ENCODE results near the gene PLXNA2.

GRCh38 chr1:208252836-208253576 is 8.8 kb upstream of the PLXNA2 start:
- TF ChIP-seq EP300 (IDR thresholded peaks at IDR 0.05) (no peak), POLR2A (IDR thresholded peaks at IDR 0.05; ENCODE audit: low read length) (no peak), CTCF (IDR thresholded peaks at IDR 0.05) (no peak), MAX (IDR thresholded peaks at IDR 0.05) (no peak), ZFP36 (IDR thresholded peaks at IDR 0.05; ENCODE audit: borderline replicate concordance, partially characterized antibody) (no peak), USF2 (IDR thresholded peaks at IDR 0.05) (no peak), KDM1A (IDR thresholded peaks at IDR 0.05; ENCODE audit: low read depth) (no peak), SMC3 (IDR thresholded peaks at IDR 0.05) (no peak), HDAC2 (IDR thresholded peaks at IDR 0.05) (no peak)
